GM12878 (cell line): ENCODE results near the gene SGMS1. TPM values are rescaled to one million over a fixed set of nuclear protein-coding genes. Genes with fewer than 3 reads are reported as not detected.

Experiments used
- ATAC-seq: fragments of 200-7000 bp; cut with Tn5 transposase; 3 replicates; pipeline ENCODE4 v1.9.1; 2020; ENCODE audit warnings: mild to moderate bottlenecking, moderate library complexity
- BruUV-seq: library from RNA; stranded (reverse); fragments of 400-500 nt; replicated peaks from 2 replicates; lab custom pipeline; 2021; lab: Mats Ljungman, UMichigan
- CTCF ChIA-PET: fragments of 300-600 bp; sonication (Branson Sonifier 250); formaldehyde crosslinking; extraction: SDS; loops from one replicate; lab custom pipeline; 2021; ENCODE audit warnings: inconsistent platforms; lab: Yijun Ruan, JAX
- POLR2A ChIA-PET: fragments of 350-600 bp; formaldehyde crosslinking; extraction: SDS; loops from one replicate; lab custom pipeline; 2021; ENCODE audit warnings: inconsistent platforms; lab: Charles Lee
- RAD21 ChIA-PET: fragments of 300-600 bp; sonication (Branson Sonifier 250); formaldehyde crosslinking; loops from one replicate; lab custom pipeline; 2023; ENCODE audit warnings: antibody characterized with exemption; ENCODE audit not compliant: unreplicated experiment; lab: Charles Lee
- SMC1A ChIA-PET: fragments of 300-600 bp; sonication (Branson Sonifier 250); formaldehyde crosslinking; loops from one replicate; lab custom pipeline; 2023; ENCODE audit not compliant: unreplicated experiment, uncharacterized antibody; lab: Charles Lee
- DNase-seq: peaks from one replicate; pipeline ENCODE4 v3.0.0-alpha.2; 2011; ENCODE audit warnings: low read depth, low spot score
- FAIRE-seq: peaks from 3 replicates; lab custom pipeline; 2011; peaks lifted over from hg19 to GRCh38; lab: Jason Lieb, UNC
- H2AFZ ChIP-seq: 2 replicates; pipeline ENCODE4 v1.6.0; 2011; ENCODE audit warnings: low read depth, low read length, control low read depth; ENCODE audit not compliant: control insufficient read depth
- H3K27ac ChIP-seq: 2 replicates; pipeline ENCODE4 v1.5.1; 2011; ENCODE audit warnings: control low read depth; ENCODE audit not compliant: control insufficient read depth, insufficient read depth
- H3K27me3 ChIP-seq, 2 experiments: replicated peaks in 1 of 2; 2 replicates each; pipeline versions ENCODE4 v1.6.0 to v1.6.1; 2011; ENCODE audit warnings: low read length in 1 of 2; ENCODE audit not compliant: control insufficient read depth in 2 of 2, insufficient read depth in 2 of 2
- H3K36me3 ChIP-seq, 2 experiments: 2 replicates each; pipeline ENCODE4 v1.5.1; 2011; ENCODE audit warnings: low read length in 1 of 2; ENCODE audit not compliant: control insufficient read depth in 2 of 2, insufficient read depth in 2 of 2
- H3K4me1 ChIP-seq: 2 replicates; pipeline ENCODE4 v1.6.1; 2011; ENCODE audit warnings: mild to moderate bottlenecking, low read length, moderate library complexity, mixed read lengths; ENCODE audit not compliant: control insufficient read depth, insufficient read depth
- H3K4me2 ChIP-seq: 2 replicates; pipeline ENCODE4 v1.6.0; 2011; ENCODE audit warnings: control low read depth; ENCODE audit not compliant: control insufficient read depth, insufficient read depth
- H3K4me3 ChIP-seq: fragments of 200-600 bp; sonication (generic); 2 replicates; pipeline ENCODE4 v1.5.1; 2016
- H3K79me2 ChIP-seq: 2 replicates; pipeline ENCODE4 v1.6.0; 2011; ENCODE audit warnings: low read length; ENCODE audit not compliant: control insufficient read depth, insufficient read depth
- H3K9ac ChIP-seq: 2 replicates; pipeline ENCODE4 v1.8.0; 2011; ENCODE audit warnings: low read length, control low read depth, mixed read lengths; ENCODE audit not compliant: control insufficient read depth, insufficient read depth
- H3K9me3 ChIP-seq: replicated peaks from 3 replicates; pipeline ENCODE4 v1.5.1; 2011; ENCODE audit warnings: mild to moderate bottlenecking, low read length; ENCODE audit not compliant: control insufficient read depth, insufficient read depth
- H4K20me1 ChIP-seq: 2 replicates; pipeline ENCODE4 v1.6.0; 2011; ENCODE audit not compliant: control insufficient read depth, insufficient read depth
- ATF7 ChIP-seq: fragments of 450-650 bp; IDR thresholded peaks from 2 replicates; pipeline ENCODE4 v1.6.1; 2016; ENCODE audit warnings: low read depth, mild to moderate bottlenecking
- BACH1 ChIP-seq: fragments of 450-650 bp; IDR thresholded peaks from 2 replicates; pipeline ENCODE4 v1.6.1; 2017; ENCODE audit warnings: mild to moderate bottlenecking, borderline replicate concordance
- CHD2 ChIP-seq: IDR thresholded peaks from 2 replicates; pipeline ENCODE4 v1.6.1; 2011; ENCODE audit warnings: low read depth, low read length, improper control_type of control experiment, borderline replicate concordance
- EGR1 ChIP-seq, 2 experiments: IDR thresholded peaks; 1 replicate in 1 of 2; 2 replicates in 1 of 2; pipeline ENCODE4 v1.6.1; 2011 to 2012; ENCODE audit warnings: low read depth in 2 of 2, low read length in 2 of 2, borderline replicate concordance in 1 of 2, mild to moderate bottlenecking in 1 of 2, moderate library complexity in 1 of 2
- IKZF1 ChIP-seq: fragments of 450-650 bp; conservative IDR thresholded peaks from 2 replicates; pipeline ENCODE4 v1.6.1; 2017; ENCODE audit warnings: antibody characterized with exemption, mild to moderate bottlenecking
- IKZF2 ChIP-seq, 2 experiments: fragments of 450-650 bp; IDR thresholded peaks; 2 replicates each; pipeline ENCODE4 v1.6.1; 2017; ENCODE audit warnings: mild to moderate bottlenecking in 2 of 2, moderate library complexity in 2 of 2
- MLLT1 ChIP-seq: fragments of 450-650 bp; IDR thresholded peaks from 2 replicates; pipeline ENCODE4 v1.6.1; 2016; ENCODE audit warnings: mild to moderate bottlenecking
- NKRF ChIP-seq: fragments of 450-650 bp; conservative IDR thresholded peaks from 2 replicates; pipeline ENCODE4 v1.6.1; 2017; ENCODE audit warnings: mild to moderate bottlenecking, moderate library complexity
- SP1 ChIP-seq: IDR thresholded peaks from one replicate; pipeline ENCODE4 v1.6.1; 2011; ENCODE audit warnings: low read depth, low read length
- STAT3 ChIP-seq: IDR thresholded peaks from 2 replicates; pipeline ENCODE4 v1.6.1; 2011; ENCODE audit warnings: low read depth, low read length, improper control_type of control experiment
- TCF7 ChIP-seq: IDR thresholded peaks from 2 replicates; pipeline ENCODE4 v1.6.1; 2014; ENCODE audit warnings: antibody characterized with exemption, borderline replicate concordance
- WGBS: methylation state at CpG from one replicate; pipeline ENCODE4 v1.1.6; 2016; ENCODE audit warnings: low lambda C conversion rate; ENCODE audit not compliant: insufficient replicate concordance, insufficient coverage; ENCODE audit errors: missing lambda C conversion rate; 5-methylcytosine and 5-hydroxymethylcytosine counted together
- in situ Hi-C: fragments of 300-500 bp; cut with MboI; formaldehyde crosslinking; loops from 9 replicates; pipeline ENCODE4 v1.14.3; 2018; ENCODE audit warnings: mixed read lengths
- intact Hi-C: fragments of 100-400 bp; cut with micrococcal nuclease; formaldehyde crosslinking; loops from one replicate; pipeline ENCODE4 v1.14.2; 2022; ENCODE audit not compliant: unreplicated experiment
- polyA plus RNA-seq, 11 experiments: library from polyadenylated mRNA; depleted of rRNA in 4 of 11; unstranded in 6 of 11; stranded (reverse) in 5 of 11; fragments of >200 nt; fragmentation: Nextera tagmentation in 4 of 11; fragmentation: Illumina TruSeq in 1 of 11; extraction: Ambion mirVana in 4 of 11; extraction: Trizol in 1 of 11; gene quantifications; 1 replicate in 1 of 11; 2 replicates in 10 of 11; pipeline versions ENCODE4 v1.2.1 to v1.2.3, GENCODE V29; 2011 to 2016; ENCODE audit warnings: inconsistent platforms in 2 of 11, missing spikeins in 2 of 11, low read depth in 1 of 11
- total RNA-seq, 4 experiments: library from RNA; depleted of rRNA in 3 of 4; stranded (reverse); fragments of >200 nt in 3 of 4; fragmentation: Illumina TruSeq in 1 of 4; extraction: Trizol in 1 of 4; gene quantifications; 2 replicates each; pipeline versions ENCODE4 v1.2.1 to v1.2.3, GENCODE V29; 2013 to 2021

The SGMS1 gene
- total and polyA plus RNA-seq, 10 of the 15 experiments (the other 5 are each of a cell fraction or from before 2014, with no cell fraction given): 1.4 to 14.5 (median 4.9) TPM

GRCh38 chr10:50347394-50347802 lies 276.4 kb downstream of the SGMS1 start (continued):
- TF ChIP-seq CHD2: no peak
- peak; percentile 63 for TF ChIP-seq ATF7
- TF ChIP-seq BACH1: no peak
- TF ChIP-seq NKRF: no peak
- TF ChIP-seq IKZF2 (IDR thresholded peaks at IDR 0.05): peak; percentile 74 to 82; a peak in 3 of 4 replicates
- TF ChIP-seq STAT3: 0 out of 2 replicates have a peak, but pooled peaks have one; percentile 42
- peak; percentile 13 for TF ChIP-seq SP1
- TF ChIP-seq TCF7: no peak
- TF ChIP-seq IKZF1: peak; percentile 81

- Histone ChIP-seq H2AFZ (no peak overlapping the region), H4K20me1 (no peaks in the 10 kb centered on the region), H3K9me3 (peaks cover 22% of the 10 kb centered on the region), H3K9ac (no peak overlapping the region), H3K4me1 (peaks cover 3% of the 10 kb centered on the region; the same call in 1 of the 2 replicates), H3K36me3 (peaks cover 5% of the 10 kb centered on the region in 2 experiments; a peak in 3 of 4 replicates), H3K79me2 (peaks cover 40% of the 10 kb centered on the region), H3K4me2 (peak overlapping the region; percentile 43), H3K4me3 (no peak overlapping the region), H3K27me3 (no peaks in the 10 kb centered on the region), H3K27ac (peak overlapping the region; percentile 75)
- no peak for TF ChIP-seq EGR1 (IDR thresholded peaks at IDR 0.05; ENCODE audit: borderline replicate concordance in 1 of 2, low read depth in 2 of 2, low read length in 2 of 2)
- 0 out of 2 replicates have a peak, but pooled peaks have one; percentile 13 for TF ChIP-seq MLLT1
- BruUV-seq: no TSS peak
- peak; percentile 56 for ATAC-seq
- in situ Hi-C loops (no loop called here), intact Hi-C loops (loop anchor here (5.0 kb wide), 2 partner anchors 70 to 160 kb away; no protein-coding TSS in a partner anchor)
- ChIA-PET CTCF (interaction anchor here (0.7 to 1.5 kb wide), 7 partner anchors 16 to 307 kb away, joined by 3 to 5 read pairs (median 4); no protein-coding TSS in a partner anchor), POLR2A (interaction anchor here (1.0 to 1.3 kb wide), 3 partner anchors 21 to 278 kb away, joined by 3 to 5 read pairs (median 4); no protein-coding TSS in a partner anchor), RAD21 (interaction anchor here (0.5 to 1.9 kb wide), 8 partner anchors 13 to 165 kb away, joined by 3 to 7 read pairs (median 4); no protein-coding TSS in a partner anchor), SMC1A (interaction anchor here (0.9 to 4.4 kb wide), 15 partner anchors 10 to 278 kb away, joined by 3 to 41 read pairs (median 5); no protein-coding TSS in a partner anchor)
- no peak for FAIRE-seq
- no peak for DNase-seq
- WGBS: 41% methylated on average over 2 of the region's 2 CpGs
These were observed 276.8 kb downstream of the SGMS1 start for GRCh38 chr10:50346942-50347341.
